ENCODE results near the gene FOXA3.

- TF ChIP-seq SMARCA5 (IDR thresholded peaks at IDR 0.05) (no peak), PRDM15 (CRISPR knock-in tag; IDR thresholded peaks at IDR 0.05) (no peak)
- TF ChIP-seq, protein P1, sequence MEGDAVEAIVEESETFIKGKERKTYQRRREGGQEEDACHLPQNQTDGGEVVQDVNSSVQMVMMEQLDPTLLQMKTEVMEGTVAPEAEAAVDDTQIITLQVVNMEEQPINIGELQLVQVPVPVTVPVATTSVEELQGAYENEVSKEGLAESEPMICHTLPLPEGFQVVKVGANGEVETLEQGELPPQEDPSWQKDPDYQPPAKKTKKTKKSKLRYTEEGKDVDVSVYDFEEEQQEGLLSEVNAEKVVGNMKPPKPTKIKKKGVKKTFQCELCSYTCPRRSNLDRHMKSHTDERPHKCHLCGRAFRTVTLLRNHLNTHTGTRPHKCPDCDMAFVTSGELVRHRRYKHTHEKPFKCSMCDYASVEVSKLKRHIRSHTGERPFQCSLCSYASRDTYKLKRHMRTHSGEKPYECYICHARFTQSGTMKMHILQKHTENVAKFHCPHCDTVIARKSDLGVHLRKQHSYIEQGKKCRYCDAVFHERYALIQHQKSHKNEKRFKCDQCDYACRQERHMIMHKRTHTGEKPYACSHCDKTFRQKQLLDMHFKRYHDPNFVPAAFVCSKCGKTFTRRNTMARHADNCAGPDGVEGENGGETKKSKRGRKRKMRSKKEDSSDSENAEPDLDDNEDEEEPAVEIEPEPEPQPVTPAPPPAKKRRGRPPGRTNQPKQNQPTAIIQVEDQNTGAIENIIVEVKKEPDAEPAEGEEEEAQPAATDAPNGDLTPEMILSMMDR (IDR thresholded peaks at IDR 0.05 in 2 of 3, conservative IDR thresholded peaks at IDR 0.05 in 1 of 3; ENCODE audit: control insufficient read depth in 2 of 3, extremely low read depth in 1 of 3, insufficient read depth in 1 of 3, low read depth in 3 of 3, low read length in 3 of 3): no peak
Observed at GRCh38 chr19:45828523-45828922, 35.6 kb upstream of the FOXA3 start.

All from GM12878 (cell line).